Kidney (tissue), 14 donors: Measurements from ENCODE around the gene NBEA. TPM values are rescaled to one million over a fixed set of nuclear protein-coding genes. Genes with fewer than 3 reads are reported as not detected.
"Not testable (repeated sequence)": the region's sequence is repeated elsewhere in the genome, so short reads cannot be mapped to it uniquely, and the experiment has no call there.

Source experiments
- DNase-seq, 5 donors: peaks; one replicate each; pipeline ENCODE4 v3.0.0-alpha.2; 2013 to 2020
- FAIRE-seq: peaks from 2 replicates; lab custom pipeline; 2012; peaks lifted over from hg19 to GRCh38; lab: Jason Lieb, UNC
- H3K27ac ChIP-seq, 2 donors: one replicate each; pipeline ENCODE4 v1.7.0; 2013; ENCODE audit warnings: low read depth in 2 of 2, low read length in 2 of 2, inconsistent platforms in 1 of 2
- H3K27me3 ChIP-seq: one replicate; pipeline ENCODE4 v1.7.1; 2013; ENCODE audit warnings: low read length, inconsistent platforms; ENCODE audit not compliant: control insufficient read depth, insufficient read depth
- H3K36me3 ChIP-seq, 3 donors: one replicate each; pipeline versions ENCODE4 v1.7.0 to v1.7.1; 2013; ENCODE audit warnings: low read length in 3 of 3, control low read depth in 1 of 3, inconsistent platforms in 1 of 3; ENCODE audit not compliant: insufficient read depth in 3 of 3, control insufficient read depth in 2 of 3
- H3K4me1 ChIP-seq, 3 donors: one replicate each; pipeline versions ENCODE4 v1.7.0 to v1.7.1; 2013; ENCODE audit warnings: low read length in 3 of 3, inconsistent platforms in 1 of 3, low read depth in 1 of 3; ENCODE audit not compliant: control insufficient read depth in 2 of 3, insufficient read depth in 2 of 3
- H3K4me3 ChIP-seq, 3 donors: one replicate each; pipeline versions ENCODE4 v1.7.0 to v1.8.1; 2013; ENCODE audit warnings: low read length in 3 of 3, control low read depth in 1 of 3, inconsistent platforms in 1 of 3
- H3K9ac ChIP-seq, 3 donors: one replicate each; pipeline versions ENCODE4 v1.7.0 to v1.7.1; 2013; ENCODE audit warnings: low read length in 3 of 3, control low read depth in 1 of 3, inconsistent platforms in 1 of 3
- H3K9me3 ChIP-seq, 3 donors: one replicate each; pipeline versions ENCODE4 v1.7.0 to v1.7.1; 2013; ENCODE audit warnings: low read length in 3 of 3, control low read depth in 1 of 3, inconsistent platforms in 1 of 3; ENCODE audit not compliant: control insufficient read depth in 2 of 3, insufficient read depth in 1 of 3
- intact Hi-C: fragments of 100-400 bp; cut with DNase I; formaldehyde crosslinking; loops from one replicate; pipeline ENCODE4 v1.11.1; 2022
- polyA plus RNA-seq: library from polyadenylated mRNA; stranded (reverse); fragments of 350-450 nt; fragmentation: Illumina TruSeq; extraction: RNeasy Lipid Tissue Mini Kit (QIAGEN cat#74804); gene quantifications from one replicate; pipeline ENCODE4 v1.2.3, GENCODE V29; 2014; ENCODE audit warnings: low read depth, low replicate concordance; ENCODE audit not compliant: insufficient read depth
- total RNA-seq: library from RNA; stranded (reverse); fragmentation: NEBNext Ultra II Directional; extraction: Animal tissue kit (Norgen Biotek cat#: 25700); gene quantifications from one replicate; pipeline ENCODE4 v1.2.1, GENCODE V29; 2021
- TF ChIP-seq, protein P1 (sequence below): IDR thresholded peaks from 3 replicates; pipeline ENCODE4 v1.5.1; 2012; ENCODE audit warnings: mild to moderate bottlenecking, moderate library complexity, borderline replicate concordance; ENCODE audit not compliant: insufficient read depth; ENCODE audit errors: extremely low read depth
- donor health status: control.
- donor health status: control.
- donor health status: control.
- donor health status: control.
- donor health status: control.
- donor health status: DM: yes; HTN: yes; CAD: no.
- donor health status: Normal renal cell carcinoma (clear cell type).

NBEA gene
- total and polyA plus RNA-seq, 2 donors from 2014 or later, result 4.7 to 14.6 TPM

- Histone ChIP-seq H3K27ac (no peak overlapping the region), H3K9me3 (no peaks in the 10 kb centered on the region), H3K36me3 (no peaks in the 10 kb centered on the region), H3K9ac (no peak overlapping the region), H3K4me3 (no peak overlapping the region), H3K4me1 (no peaks in the 10 kb centered on the region), H3K27me3 (no peaks in the 10 kb centered on the region)
- intact Hi-C loops, result no loop called here
- TF ChIP-seq, protein P1, sequence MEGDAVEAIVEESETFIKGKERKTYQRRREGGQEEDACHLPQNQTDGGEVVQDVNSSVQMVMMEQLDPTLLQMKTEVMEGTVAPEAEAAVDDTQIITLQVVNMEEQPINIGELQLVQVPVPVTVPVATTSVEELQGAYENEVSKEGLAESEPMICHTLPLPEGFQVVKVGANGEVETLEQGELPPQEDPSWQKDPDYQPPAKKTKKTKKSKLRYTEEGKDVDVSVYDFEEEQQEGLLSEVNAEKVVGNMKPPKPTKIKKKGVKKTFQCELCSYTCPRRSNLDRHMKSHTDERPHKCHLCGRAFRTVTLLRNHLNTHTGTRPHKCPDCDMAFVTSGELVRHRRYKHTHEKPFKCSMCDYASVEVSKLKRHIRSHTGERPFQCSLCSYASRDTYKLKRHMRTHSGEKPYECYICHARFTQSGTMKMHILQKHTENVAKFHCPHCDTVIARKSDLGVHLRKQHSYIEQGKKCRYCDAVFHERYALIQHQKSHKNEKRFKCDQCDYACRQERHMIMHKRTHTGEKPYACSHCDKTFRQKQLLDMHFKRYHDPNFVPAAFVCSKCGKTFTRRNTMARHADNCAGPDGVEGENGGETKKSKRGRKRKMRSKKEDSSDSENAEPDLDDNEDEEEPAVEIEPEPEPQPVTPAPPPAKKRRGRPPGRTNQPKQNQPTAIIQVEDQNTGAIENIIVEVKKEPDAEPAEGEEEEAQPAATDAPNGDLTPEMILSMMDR, result no peak
- DNase-seq, result peak in 1 of 5 donors; percentile 28
- FAIRE-seq, result no peak
These were observed 30.9 kb upstream of the NBEA start for GRCh38 chr13:34911159-34911558.

DNA sequence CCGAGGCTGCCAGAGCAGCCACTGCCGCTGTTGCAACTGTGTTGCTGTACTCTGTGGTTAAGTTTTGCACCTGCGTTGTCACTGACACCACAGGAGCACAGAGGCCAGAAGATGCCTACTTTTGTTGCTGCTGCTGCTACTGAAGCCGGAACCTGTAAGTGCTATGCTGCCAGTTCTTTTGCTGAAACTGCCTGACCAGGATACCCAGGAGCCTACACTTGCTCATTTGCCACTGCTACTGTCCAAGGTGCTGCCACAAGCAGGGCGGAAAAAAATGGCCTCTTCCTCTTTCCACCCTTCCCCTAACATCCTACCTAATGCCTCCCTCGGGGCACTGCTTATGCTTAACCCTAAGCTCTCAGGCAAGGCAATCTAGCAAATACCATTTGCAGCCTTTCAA is 29.0 kb upstream of the NBEA start:
- intact Hi-C loops, result no loop called here

DNA sequence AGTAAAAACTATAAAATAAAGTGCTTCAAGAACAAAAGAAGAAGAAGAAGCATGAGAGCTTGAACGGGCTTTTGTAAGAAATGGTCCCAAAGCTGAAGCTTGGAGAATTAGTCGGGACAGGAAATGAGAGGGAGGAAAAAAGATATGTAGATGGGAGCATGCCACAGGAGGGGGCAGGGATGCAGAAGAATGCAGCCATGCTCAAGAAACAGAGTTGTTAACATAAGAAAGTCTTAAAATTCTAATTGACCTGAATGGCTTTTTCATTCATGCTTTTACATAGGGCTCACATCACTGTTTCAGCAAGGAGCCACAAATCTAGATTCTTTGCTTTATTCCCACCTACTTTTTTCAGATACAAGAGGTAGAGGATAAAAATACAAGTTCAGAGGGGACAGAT is 27.7 kb upstream of the NBEA start:
- Histone ChIP-seq H3K9me3 (no peaks in the 10 kb centered on the region), H3K4me1 (no peaks in the 10 kb centered on the region), H3K36me3 (no peaks in the 10 kb centered on the region), H3K9ac (no peak overlapping the region), H3K27ac (no peak overlapping the region), H3K27me3 (no peaks in the 10 kb centered on the region), H3K4me3 (no peak overlapping the region)
- DNase-seq (peak in 1 of 5 donors; percentile 9), FAIRE-seq (no peak)
- TF ChIP-seq, protein P1, result no peak
- intact Hi-C loops, result no loop called here

More for the DNA sequence above, 29.0 kb upstream of the NBEA start:
- H3K4me1 ChIP-seq, result no peaks in the 10 kb centered on the region
- no peaks in the 10 kb centered on the region for H3K36me3 ChIP-seq
- H3K27me3 ChIP-seq, result no peaks in the 10 kb centered on the region
- FAIRE-seq, result no peak
- H3K27ac ChIP-seq, result no peak overlapping the region
- no peak overlapping the region for H3K9ac ChIP-seq
- peak in 4 of 5 donors; percentile 33 to 69 (median 55) for DNase-seq
- H3K4me3 ChIP-seq, result no peak overlapping the region
- no peaks in the 10 kb centered on the region for H3K9me3 ChIP-seq
- TF ChIP-seq, protein P1, result no peak

GRCh38 chr13:34926508-34926907 is 15.6 kb upstream of the NBEA start:
- DNase-seq (peak in 2 of 5 donors; percentile 71 to 88), FAIRE-seq (peak; percentile 83)
- H3K9me3 ChIP-seq, result no peaks in the 10 kb centered on the region
- H3K4me1 ChIP-seq, result no peaks in the 10 kb centered on the region
- TF ChIP-seq, protein P1, result no peak
- no peak overlapping the region for H3K4me3 ChIP-seq
- no peaks in the 10 kb centered on the region for H3K27me3 ChIP-seq
- no peaks in the 10 kb centered on the region for H3K36me3 ChIP-seq
- intact Hi-C loops, result no loop called here
- H3K27ac ChIP-seq, result no peak overlapping the region
- H3K9ac ChIP-seq, result no peak overlapping the region

GRCh38 chr13:34928676-34929075 is 13.4 kb upstream of the NBEA start:
- DNase-seq, H3K27ac ChIP-seq, H3K9me3 ChIP-seq, H3K36me3 ChIP-seq, intact Hi-C loops, H3K4me3 ChIP-seq, H3K27me3 ChIP-seq, H3K9ac ChIP-seq, FAIRE-seq, H3K4me1 ChIP-seq: not testable (repeated sequence)
